ENCODE data around the gene SLC52A3.

GRCh38 chr20:755941-756340 lies 12.4 kb downstream of the SLC52A3 start:
- TF ChIP-seq HDAC2 (CRISPR knock-in tag; IDR thresholded peaks at IDR 0.05) (no peak), NPAS2 (CRISPR knock-in tag; IDR thresholded peaks at IDR 0.05; ENCODE audit: borderline replicate concordance) (no peak), ZBTB7A (CRISPR knock-in tag; IDR thresholded peaks at IDR 0.05) (no peak)
- TF ChIP-seq, protein P1, sequence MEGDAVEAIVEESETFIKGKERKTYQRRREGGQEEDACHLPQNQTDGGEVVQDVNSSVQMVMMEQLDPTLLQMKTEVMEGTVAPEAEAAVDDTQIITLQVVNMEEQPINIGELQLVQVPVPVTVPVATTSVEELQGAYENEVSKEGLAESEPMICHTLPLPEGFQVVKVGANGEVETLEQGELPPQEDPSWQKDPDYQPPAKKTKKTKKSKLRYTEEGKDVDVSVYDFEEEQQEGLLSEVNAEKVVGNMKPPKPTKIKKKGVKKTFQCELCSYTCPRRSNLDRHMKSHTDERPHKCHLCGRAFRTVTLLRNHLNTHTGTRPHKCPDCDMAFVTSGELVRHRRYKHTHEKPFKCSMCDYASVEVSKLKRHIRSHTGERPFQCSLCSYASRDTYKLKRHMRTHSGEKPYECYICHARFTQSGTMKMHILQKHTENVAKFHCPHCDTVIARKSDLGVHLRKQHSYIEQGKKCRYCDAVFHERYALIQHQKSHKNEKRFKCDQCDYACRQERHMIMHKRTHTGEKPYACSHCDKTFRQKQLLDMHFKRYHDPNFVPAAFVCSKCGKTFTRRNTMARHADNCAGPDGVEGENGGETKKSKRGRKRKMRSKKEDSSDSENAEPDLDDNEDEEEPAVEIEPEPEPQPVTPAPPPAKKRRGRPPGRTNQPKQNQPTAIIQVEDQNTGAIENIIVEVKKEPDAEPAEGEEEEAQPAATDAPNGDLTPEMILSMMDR (CRISPR knock-in tag; IDR thresholded peaks at IDR 0.05) = no peak
